GM19463 (cell line): ENCODE results near the gene RIN3.
A peak's percentile ranks its signal among the peaks of the same experiment; 100 is the strongest.

Experiments
- ATAC-seq: cut with Tn5 transposase; IDR thresholded peaks from one replicate; pipeline ENCODE4 v1.9.1; 2021; ENCODE audit warnings: mild to moderate bottlenecking, moderate library complexity; ENCODE audit not compliant: unreplicated experiment

RIN3 gene

DNA sequence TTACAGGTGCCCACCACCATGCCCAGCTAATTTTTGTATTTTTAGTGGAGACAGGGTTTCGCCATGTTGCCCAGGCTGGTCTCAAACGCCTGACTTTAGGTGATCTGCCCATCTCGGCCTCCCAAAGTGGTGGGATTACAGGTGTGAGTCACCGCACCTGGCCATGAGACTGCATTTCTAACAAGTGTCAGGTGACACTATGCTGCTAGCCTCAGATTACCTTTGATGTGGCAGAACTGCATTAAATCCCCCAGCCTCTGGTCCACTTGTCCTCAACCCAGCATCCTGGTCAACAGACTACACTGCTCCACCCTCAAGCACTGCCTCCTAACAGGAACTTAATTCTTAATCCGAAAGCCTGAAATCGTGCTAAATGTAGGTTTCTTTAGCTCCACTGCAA, 221.8 kb downstream of the RIN3 start:
- no peak for ATAC-seq

GRCh38 chr14:92737206-92737605, 223.6 kb downstream of the RIN3 start:
- peak; percentile 42 for ATAC-seq

GRCh38 chr14:92737619-92738188, 224.1 kb downstream of the RIN3 start:
- no peak for ATAC-seq
